HG02759 (cell line): ENCODE results near the gene FABP3.

Source experiments
- ATAC-seq: cut with Tn5 transposase; IDR thresholded peaks from one replicate; pipeline ENCODE4 v1.9.1; 2021; ENCODE audit warnings: mild to moderate bottlenecking, moderate library complexity; ENCODE audit not compliant: unreplicated experiment

Gene FABP3

GRCh38 chr1:31373897-31374486 is 1.1 kb upstream of the FABP3 start:
- no peak for ATAC-seq

- no peak for ATAC-seq
Observed at GRCh38 chr1:31372751-31373055, 173 bp downstream of the FABP3 start.

DNA sequence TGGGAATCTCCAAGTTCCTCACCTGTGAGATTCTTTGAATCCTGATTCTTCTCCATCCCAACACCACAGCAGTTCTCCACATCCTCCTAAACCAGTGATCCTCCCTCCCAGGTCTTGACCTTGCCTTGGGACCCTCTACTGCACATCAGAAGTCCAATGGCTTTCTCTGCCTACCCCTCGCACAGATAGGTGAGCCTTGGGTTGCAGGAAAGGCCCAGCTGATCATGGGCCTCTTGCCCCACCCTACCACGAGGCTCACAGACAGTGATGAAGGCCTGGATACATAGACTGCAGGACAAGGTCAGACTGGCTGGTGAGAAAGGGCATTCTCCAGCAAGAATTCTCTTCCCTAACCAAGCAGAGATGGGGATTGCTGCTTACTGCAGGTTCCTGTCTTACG is 825 bp downstream of the FABP3 start:
- no peak for ATAC-seq

- ATAC-seq: no peak
Observed at GRCh38 chr1:31371121-31371959, 1.5 kb downstream of the FABP3 start.

DNA sequence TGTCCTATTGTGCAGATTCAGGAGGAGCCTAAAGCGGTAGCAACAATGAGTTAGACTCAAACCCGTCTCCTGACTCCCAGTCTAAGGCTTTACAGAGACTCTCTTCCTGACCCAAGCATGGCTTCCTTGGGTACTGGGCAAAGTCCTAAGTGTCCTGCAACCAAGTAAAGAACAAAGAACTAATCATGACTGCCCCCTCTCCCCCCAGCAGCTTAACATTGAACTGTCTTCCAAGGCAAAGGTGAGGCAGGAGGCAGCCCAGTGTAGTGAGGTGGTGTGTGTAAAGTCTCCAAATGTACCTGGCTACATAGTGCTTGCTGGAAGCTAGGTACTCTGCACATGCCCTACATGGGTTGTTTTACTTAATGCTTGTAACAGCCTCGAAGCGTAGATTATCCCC is 2.3 kb downstream of the FABP3 start:
- ATAC-seq: no peak

- ATAC-seq: no peak
Observed at GRCh38 chr1:31370021-31370420, 2.9 kb downstream of the FABP3 start.

DNA sequence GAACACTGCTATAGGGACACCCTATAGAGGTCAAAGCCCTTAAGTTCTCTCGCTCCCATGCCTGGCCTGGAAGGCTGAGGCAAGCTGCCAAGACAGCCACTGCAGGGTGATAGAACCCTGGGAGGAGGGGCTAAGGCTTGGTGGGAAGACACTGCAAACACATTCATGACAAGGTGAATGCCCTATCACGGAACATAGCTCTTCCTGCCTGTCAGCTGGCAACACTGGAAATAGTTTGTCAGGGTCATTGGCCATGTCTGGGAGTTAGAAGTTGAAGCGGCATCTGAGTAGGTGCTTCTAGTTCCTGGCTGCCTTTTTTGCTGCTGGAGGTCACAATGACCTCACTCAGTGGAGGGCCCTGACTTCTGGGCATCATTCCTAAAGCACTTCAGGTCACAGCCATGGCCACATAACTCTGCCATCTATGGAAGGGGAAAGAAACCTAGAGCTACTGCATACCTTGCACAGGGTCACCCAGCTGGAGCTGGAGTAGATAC is 4.2 kb downstream of the FABP3 start:
- no peak for ATAC-seq

DNA sequence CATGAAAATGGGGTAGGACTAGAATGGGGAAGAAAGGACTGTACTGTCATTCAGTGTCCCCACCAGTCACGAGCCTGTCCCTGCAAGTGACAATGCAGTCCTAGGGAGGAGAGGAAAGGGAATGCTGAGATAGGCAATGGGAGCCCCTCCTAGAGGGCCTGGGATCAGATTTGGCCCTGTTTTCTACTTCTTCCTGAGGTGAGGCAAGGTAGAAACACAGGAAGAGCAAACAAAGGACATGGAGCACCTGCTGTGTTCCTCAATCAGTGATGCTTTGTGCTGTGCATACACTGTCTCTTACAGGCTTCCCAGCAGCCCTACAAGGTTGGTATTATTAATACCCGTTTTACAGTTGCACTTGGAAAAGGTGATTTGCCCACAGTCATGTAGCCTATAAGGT is 6.1 kb downstream of the FABP3 start:
- ATAC-seq: no peak

DNA sequence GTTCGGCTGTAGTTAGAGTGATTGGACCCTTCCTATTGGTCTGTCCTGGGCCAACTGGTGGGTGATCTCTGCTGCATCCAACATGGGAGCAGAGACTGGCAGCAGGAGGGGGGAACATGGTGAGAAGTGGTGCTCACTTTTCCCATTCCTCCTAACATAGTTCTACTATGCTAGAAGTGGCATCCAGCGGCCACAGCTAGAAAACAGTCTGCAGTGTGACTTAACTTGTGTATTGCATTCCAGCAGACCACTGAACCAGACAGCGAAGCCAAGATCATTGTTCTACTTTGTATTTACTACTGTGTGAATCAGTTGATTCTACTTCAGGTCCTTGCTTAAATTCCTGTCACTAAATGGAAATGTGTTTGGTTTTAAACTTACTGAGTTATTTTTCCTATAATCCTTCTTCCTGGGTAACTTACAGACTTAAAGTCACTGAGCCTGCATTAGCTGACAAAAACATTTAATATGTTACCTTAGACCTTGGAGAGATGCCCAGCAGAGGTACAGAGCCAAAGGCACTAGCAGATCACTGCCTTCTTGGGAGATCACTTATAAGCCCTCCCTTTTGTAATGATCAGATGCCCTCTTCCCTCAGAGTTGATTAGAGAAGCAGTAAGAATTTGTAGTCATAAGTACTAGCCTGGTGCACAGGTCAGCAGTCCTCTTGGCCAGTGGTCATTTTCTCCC is 8.2 kb downstream of the FABP3 start:
- no peak for ATAC-seq

DNA sequence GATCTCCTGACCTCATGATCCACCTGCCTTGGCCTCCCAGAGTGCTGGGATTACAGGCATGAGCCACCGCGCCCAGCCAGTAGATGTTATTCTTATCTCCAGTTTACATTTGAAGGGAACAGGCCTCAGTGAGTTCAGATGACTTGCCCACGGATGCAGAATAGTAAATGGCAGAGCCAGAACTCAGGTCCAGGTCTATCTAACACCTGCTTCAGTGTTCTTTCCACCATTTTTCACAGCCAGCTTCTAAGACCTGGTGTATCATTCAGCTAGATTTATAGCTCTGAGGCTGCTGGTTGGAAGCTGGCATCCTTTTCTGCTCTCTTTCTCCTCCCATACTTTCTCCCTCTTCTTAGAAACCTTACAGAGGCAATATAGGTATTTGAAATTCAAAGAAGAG is 10.8 kb downstream of the FABP3 start:
- ATAC-seq: no peak

- ATAC-seq: no peak
Observed at GRCh38 chr1:31361607-31362006, 11.3 kb downstream of the FABP3 start.

DNA sequence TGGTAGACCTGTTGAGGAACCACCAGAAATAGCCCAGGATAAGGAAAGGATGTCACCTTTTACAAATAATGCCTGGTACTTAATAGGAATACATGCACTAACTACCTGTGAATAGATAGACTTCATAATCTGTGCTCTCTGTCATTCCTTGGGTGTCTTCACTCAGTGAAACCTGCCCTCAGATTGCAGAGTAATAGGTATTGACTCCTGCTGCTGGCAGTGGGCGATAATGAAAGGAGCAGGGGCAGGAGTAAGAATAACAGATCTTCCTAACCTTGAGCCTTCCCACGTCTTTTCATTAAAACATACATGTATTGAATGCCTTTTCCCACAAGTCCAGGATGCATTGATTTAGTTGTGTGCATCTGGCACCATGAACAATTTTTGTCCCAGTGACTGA is 16.4 kb downstream of the FABP3 start:
- no peak for ATAC-seq

DNA sequence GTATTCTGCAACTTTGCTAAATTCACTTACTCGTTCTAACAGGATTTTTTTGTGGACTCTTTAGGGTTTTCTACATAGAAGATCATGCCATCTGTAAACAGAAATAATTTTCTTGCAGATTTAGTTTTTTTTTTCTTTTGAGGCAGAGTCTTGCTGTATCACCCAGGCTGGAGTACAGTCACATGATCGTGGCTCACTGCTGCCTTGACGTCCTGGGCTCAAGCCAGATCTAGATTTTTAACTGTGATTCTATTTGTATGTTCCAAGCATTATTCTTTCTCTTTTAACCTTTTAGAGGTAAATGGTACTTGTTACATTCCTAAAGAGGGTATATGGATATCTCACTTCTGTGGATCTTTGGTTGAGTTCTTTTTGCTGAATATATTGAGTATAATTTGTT is 18.6 kb downstream of the FABP3 start:
- ATAC-seq: no peak

- no peak for ATAC-seq
Observed at GRCh38 chr1:31348449-31348848, 24.4 kb downstream of the FABP3 start.

DNA sequence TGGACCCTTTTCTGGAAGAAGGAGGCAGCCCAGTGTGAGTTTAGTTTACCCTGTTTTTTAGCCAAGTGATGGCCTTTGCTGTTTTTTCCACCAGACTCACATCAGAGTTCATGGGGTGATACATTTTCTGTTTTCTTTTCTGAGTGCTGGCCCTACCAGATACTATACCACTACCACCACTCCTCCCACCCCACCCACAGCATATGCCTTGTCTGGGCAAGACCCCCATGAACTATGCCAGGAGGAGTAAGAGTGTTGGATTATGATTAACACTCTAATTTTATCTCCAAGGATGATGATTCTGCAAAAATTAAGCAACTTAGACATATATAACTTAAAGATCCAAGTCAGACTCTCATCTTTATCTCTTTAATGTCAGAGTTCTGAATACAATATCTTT is 26.1 kb downstream of the FABP3 start:
- no peak for ATAC-seq

- no peak for ATAC-seq
Observed at GRCh38 chr1:31345635-31346034, 27.2 kb downstream of the FABP3 start.

DNA sequence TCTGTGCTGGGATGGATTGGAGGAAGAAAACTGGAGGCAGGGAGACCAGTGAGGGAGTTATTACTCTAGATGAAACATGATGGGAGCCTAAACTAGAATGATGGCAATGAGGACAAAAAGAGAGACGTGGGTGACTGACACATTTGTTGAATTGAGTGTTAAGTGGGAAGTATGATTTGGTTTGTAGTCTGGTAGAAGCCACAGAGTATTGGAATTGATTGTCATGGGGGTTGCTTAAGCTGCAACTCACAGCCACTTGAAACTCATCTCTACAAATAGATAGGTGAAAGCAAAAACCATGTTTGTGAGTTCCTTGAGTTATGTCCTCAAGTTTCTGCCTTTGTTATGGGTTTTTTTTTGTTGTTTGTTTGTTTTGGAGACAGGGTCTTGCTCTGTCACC is 28.4 kb downstream of the FABP3 start:
- ATAC-seq: no peak

GRCh38 chr1:31336687-31337467 is 36.0 kb downstream of the FABP3 start:
- ATAC-seq: no peak

GRCh38 chr1:31335007-31335406 is 37.9 kb downstream of the FABP3 start:
- ATAC-seq: no peak

GRCh38 chr1:31327381-31327780 is 45.5 kb downstream of the FABP3 start:
- no peak for ATAC-seq

DNA sequence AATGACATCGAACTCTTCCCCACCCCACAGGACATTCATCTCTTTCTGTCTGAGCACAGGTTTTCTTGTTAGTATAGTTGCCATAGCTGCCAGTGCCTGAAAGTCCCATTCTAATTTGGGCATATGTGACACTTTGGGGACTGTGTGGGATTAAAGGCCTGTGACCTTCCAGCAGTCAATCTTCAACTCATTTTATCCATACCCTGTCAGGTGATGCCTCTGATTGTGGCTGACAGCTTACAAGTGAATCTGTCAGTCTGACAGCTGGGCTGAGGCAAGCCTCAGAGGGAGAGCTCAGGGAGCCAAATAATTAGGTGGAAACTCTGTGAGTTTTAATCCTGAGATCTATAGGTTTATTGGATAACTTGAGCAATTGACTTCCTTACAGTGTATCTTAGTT is 46.4 kb downstream of the FABP3 start:
- ATAC-seq: no peak
